Osteoblast (primary cell): ENCODE results near the gene WSCD2. TPM values are rescaled to one million over a fixed set of nuclear protein-coding genes. Genes with fewer than 3 reads are reported as not detected.
"Not testable (repeated sequence)": the region's sequence is repeated elsewhere in the genome, so short reads cannot be mapped to it uniquely, and the experiment has no call there.

Experiments used
- DNase-seq: peaks from one replicate; pipeline ENCODE4 v3.0.0; 2011; ENCODE audit warnings: low spot score, mixed read lengths; ENCODE audit not compliant: insufficient read length; ENCODE audit errors: missing footprints
- H2AFZ ChIP-seq: 2 replicates; pipeline ENCODE4 v1.6.0; 2011; ENCODE audit warnings: mild to moderate bottlenecking, low read length
- H3K27ac ChIP-seq: 2 replicates; pipeline ENCODE4 v1.5.1; 2011; ENCODE audit warnings: mild to moderate bottlenecking, low read depth, low read length, moderate library complexity
- H3K27me3 ChIP-seq: 2 replicates; pipeline ENCODE4 v1.6.0; 2012; ENCODE audit warnings: mild to moderate bottlenecking, control low read depth, inconsistent platforms, low read length, moderate library complexity; ENCODE audit not compliant: insufficient read depth
- H3K36me3 ChIP-seq: 2 replicates; pipeline ENCODE4 v1.5.1; 2011; ENCODE audit warnings: mild to moderate bottlenecking, low read length, control low read depth, moderate library complexity; ENCODE audit not compliant: insufficient read depth
- H3K4me1 ChIP-seq: 2 replicates; pipeline ENCODE4 v1.5.1; 2011; ENCODE audit warnings: mild to moderate bottlenecking, low read length, control low read depth, moderate library complexity; ENCODE audit not compliant: insufficient read depth
- H3K4me2 ChIP-seq: 2 replicates; pipeline ENCODE4 v1.6.0; 2011; ENCODE audit warnings: mild to moderate bottlenecking, low read length; ENCODE audit not compliant: insufficient read depth
- H3K4me3 ChIP-seq: fragments of 200-600 bp; sonication (generic); 3 replicates; pipeline ENCODE4 v1.5.1; 2012; ENCODE audit warnings: mild to moderate bottlenecking, low read length, inconsistent platforms; ENCODE audit not compliant: insufficient read depth
- H3K79me2 ChIP-seq: 2 replicates; pipeline ENCODE4 v1.6.0; 2012; ENCODE audit warnings: mild to moderate bottlenecking, low read length, control low read depth, inconsistent platforms; ENCODE audit not compliant: insufficient read depth
- H3K9me3 ChIP-seq: 2 replicates; pipeline ENCODE4 v1.5.1; 2011; ENCODE audit warnings: low read depth, low read length, control low read depth
- H4K20me1 ChIP-seq: 2 replicates; pipeline ENCODE4 v1.6.0; 2012; ENCODE audit warnings: mild to moderate bottlenecking, low read length, control low read depth; ENCODE audit not compliant: insufficient read depth
- total RNA-seq: library from RNA; depleted of rRNA; stranded (reverse); fragments of >200 nt; gene quantifications from 2 replicates; pipeline ENCODE4 v1.2.3, GENCODE V29; 2012
- TF ChIP-seq, protein P1 (sequence below): IDR thresholded peaks from 2 replicates; pipeline ENCODE4 v1.5.1; 2011; ENCODE audit warnings: mild to moderate bottlenecking, low read depth, low read length, moderate library complexity; ENCODE audit errors: extremely low read depth

WSCD2 gene
- total RNA-seq, 1 donor = 0.36 TPM

- Histone ChIP-seq H2AFZ (no peak overlapping the region), H3K27ac (no peak overlapping the region), H4K20me1 (no peaks in the 10 kb centered on the region), H3K27me3 (no peaks in the 10 kb centered on the region), H3K4me1 (no peaks in the 10 kb centered on the region), H3K4me2 (no peak overlapping the region), H3K9me3 (no peaks in the 10 kb centered on the region), H3K79me2 (no peaks in the 10 kb centered on the region), H3K36me3 (no peaks in the 10 kb centered on the region), H3K4me3 (no peak overlapping the region)
- TF ChIP-seq, protein P1, sequence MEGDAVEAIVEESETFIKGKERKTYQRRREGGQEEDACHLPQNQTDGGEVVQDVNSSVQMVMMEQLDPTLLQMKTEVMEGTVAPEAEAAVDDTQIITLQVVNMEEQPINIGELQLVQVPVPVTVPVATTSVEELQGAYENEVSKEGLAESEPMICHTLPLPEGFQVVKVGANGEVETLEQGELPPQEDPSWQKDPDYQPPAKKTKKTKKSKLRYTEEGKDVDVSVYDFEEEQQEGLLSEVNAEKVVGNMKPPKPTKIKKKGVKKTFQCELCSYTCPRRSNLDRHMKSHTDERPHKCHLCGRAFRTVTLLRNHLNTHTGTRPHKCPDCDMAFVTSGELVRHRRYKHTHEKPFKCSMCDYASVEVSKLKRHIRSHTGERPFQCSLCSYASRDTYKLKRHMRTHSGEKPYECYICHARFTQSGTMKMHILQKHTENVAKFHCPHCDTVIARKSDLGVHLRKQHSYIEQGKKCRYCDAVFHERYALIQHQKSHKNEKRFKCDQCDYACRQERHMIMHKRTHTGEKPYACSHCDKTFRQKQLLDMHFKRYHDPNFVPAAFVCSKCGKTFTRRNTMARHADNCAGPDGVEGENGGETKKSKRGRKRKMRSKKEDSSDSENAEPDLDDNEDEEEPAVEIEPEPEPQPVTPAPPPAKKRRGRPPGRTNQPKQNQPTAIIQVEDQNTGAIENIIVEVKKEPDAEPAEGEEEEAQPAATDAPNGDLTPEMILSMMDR = no peak
- DNase-seq = no peak
Observed at GRCh38 chr12:108218921-108219320, 89.8 kb downstream of the WSCD2 start.

GRCh38 chr12:108225101-108225500, 96.0 kb downstream of the WSCD2 start:
- H3K4me1 ChIP-seq, H4K20me1 ChIP-seq, H3K4me3 ChIP-seq, H3K27ac ChIP-seq, H2AFZ ChIP-seq, H3K4me2 ChIP-seq, H3K36me3 ChIP-seq, H3K27me3 ChIP-seq, DNase-seq, H3K79me2 ChIP-seq, H3K9me3 ChIP-seq: not testable (repeated sequence)

- H2AFZ ChIP-seq = no peak overlapping the region
- H3K4me2 ChIP-seq = no peak overlapping the region
- no peak overlapping the region for H3K27ac ChIP-seq
- no peaks in the 10 kb centered on the region for H3K79me2 ChIP-seq
- no peaks in the 10 kb centered on the region for H3K36me3 ChIP-seq
- TF ChIP-seq, protein P1 = no peak
- H4K20me1 ChIP-seq = no peaks in the 10 kb centered on the region
- H3K4me1 ChIP-seq = no peaks in the 10 kb centered on the region
- H3K27me3 ChIP-seq = no peaks in the 10 kb centered on the region
- H3K9me3 ChIP-seq = no peaks in the 10 kb centered on the region
- no peak for DNase-seq
- no peak overlapping the region for H3K4me3 ChIP-seq
Observed at GRCh38 chr12:108226866-108227265, 97.8 kb downstream of the WSCD2 start.

DNA sequence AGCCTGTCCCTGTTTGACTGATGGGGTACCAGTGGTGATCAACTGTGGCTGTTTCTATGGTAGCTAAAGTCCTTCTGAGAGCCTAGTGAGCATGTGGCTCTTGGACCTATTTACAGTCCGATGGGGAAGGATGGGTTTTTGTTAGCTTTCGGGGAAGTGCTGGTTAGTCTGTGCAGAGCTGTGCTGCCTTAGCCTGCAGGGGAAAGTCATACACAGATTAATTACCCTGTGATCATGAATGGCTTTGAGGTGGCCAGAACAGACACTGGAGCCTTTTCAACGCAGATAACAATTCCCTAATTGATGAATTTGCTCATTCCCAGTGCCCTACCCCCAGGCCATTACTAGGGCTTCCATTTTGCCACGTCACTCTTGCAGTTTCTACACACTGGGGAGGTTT, 99.7 kb downstream of the WSCD2 start:
- Histone ChIP-seq H3K4me2 (no peak overlapping the region), H3K79me2 (no peaks in the 10 kb centered on the region), H3K4me3 (no peak overlapping the region), H3K27ac (no peak overlapping the region), H3K36me3 (no peaks in the 10 kb centered on the region), H3K27me3 (no peaks in the 10 kb centered on the region), H4K20me1 (no peaks in the 10 kb centered on the region), H2AFZ (no peak overlapping the region), H3K4me1 (no peaks in the 10 kb centered on the region), H3K9me3 (no peaks in the 10 kb centered on the region)
- DNase-seq = no peak
- TF ChIP-seq, protein P1 = no peak
